ENCODE measurements around the gene NPAS3.

NPAS3 gene

GRCh38 chr14:33454022-33454595 lies 515.4 kb downstream of the NPAS3 start:
- DNase-seq: no peak

GRCh38 chr14:33454707-33455106 lies 516.0 kb downstream of the NPAS3 start:
- no peak for DNase-seq

- DNase-seq: no peak
Measured at GRCh38 chr14:33455654-33456345, 517.1 kb downstream of the NPAS3 start.

- DNase-seq: no peak
Measured at GRCh38 chr14:33457021-33457420, 518.3 kb downstream of the NPAS3 start.

- DNase-seq: no peak
Measured at GRCh38 chr14:33457617-33458016, 518.9 kb downstream of the NPAS3 start.

GRCh38 chr14:33460164-33460563 lies 521.5 kb downstream of the NPAS3 start:
- no peak for DNase-seq

GRCh38 chr14:33461036-33461435 lies 522.4 kb downstream of the NPAS3 start:
- DNase-seq: no peak

- no peak for DNase-seq
Measured at GRCh38 chr14:33463731-33464130, 525.1 kb downstream of the NPAS3 start.

- DNase-seq: no peak
Measured at GRCh38 chr14:33464254-33464962, 525.7 kb downstream of the NPAS3 start.

GRCh38 chr14:33465846-33466700 lies 527.4 kb downstream of the NPAS3 start:
- DNase-seq: no peak

- no peak for DNase-seq
Measured at GRCh38 chr14:33467971-33468370, 529.3 kb downstream of the NPAS3 start.

GRCh38 chr14:33469898-33470297 lies 531.2 kb downstream of the NPAS3 start:
- no peak for DNase-seq

GRCh38 chr14:33471776-33472175 lies 533.1 kb downstream of the NPAS3 start:
- no peak for DNase-seq

GRCh38 chr14:33475623-33476022 lies 536.9 kb downstream of the NPAS3 start:
- DNase-seq: no peak

GRCh38 chr14:33477797-33478196 lies 539.1 kb downstream of the NPAS3 start:
- no peak for DNase-seq

GRCh38 chr14:33480071-33480886 lies 541.6 kb downstream of the NPAS3 start:
- no peak for DNase-seq

- DNase-seq: no peak
Measured at GRCh38 chr14:33480887-33481184, 542.2 kb downstream of the NPAS3 start.

- DNase-seq: no peak
Measured at GRCh38 chr14:33483110-33483509, 544.4 kb downstream of the NPAS3 start.

GRCh38 chr14:33483541-33483940 lies 544.9 kb downstream of the NPAS3 start:
- no peak for DNase-seq

GRCh38 chr14:33484264-33484663 lies 545.6 kb downstream of the NPAS3 start:
- DNase-seq: no peak

GRCh38 chr14:33486332-33486890 lies 547.7 kb downstream of the NPAS3 start:
- no peak for DNase-seq

- no peak for DNase-seq
Measured at GRCh38 chr14:33488582-33488981, 549.9 kb downstream of the NPAS3 start.

All from activated naive CD4-positive, alpha-beta T cell (primary cell).